Transverse colon (tissue), 4 donors: ENCODE measurements around the gene METTL24. TPM values are rescaled to one million over a fixed set of nuclear protein-coding genes. Genes with fewer than 3 reads are reported as not detected.

Experiments used
- DNase-seq: peaks from one replicate; pipeline ENCODE4 v3.0.0-alpha.2; 2019
- H3K27ac ChIP-seq, 4 donors: fragments of 200-600 bp; sonication (generic); 2 replicates each; pipeline ENCODE4 v1.5.1; 2016 to 2018; ENCODE audit warnings: inconsistent platforms in 4 of 4
- H3K27me3 ChIP-seq: fragments of 200-600 bp; sonication (generic); 2 replicates; pipeline ENCODE4 v1.5.1; 2017; ENCODE audit warnings: inconsistent platforms
- H3K36me3 ChIP-seq, 4 donors: fragments of 200-600 bp; sonication (generic); 2 replicates each; pipeline ENCODE4 v1.5.1; 2017 to 2019; ENCODE audit warnings: inconsistent platforms in 4 of 4
- H3K4me1 ChIP-seq, 4 donors: fragments of 200-600 bp; sonication (generic); 2 replicates each; pipeline ENCODE4 v1.5.1; 2017 to 2020; ENCODE audit warnings: inconsistent platforms in 4 of 4
- H3K4me3 ChIP-seq, 4 donors: fragments of 200-600 bp; sonication (generic); 1 replicate in 1 of 4; 2 replicates in 3 of 4; pipeline versions ENCODE4 v1.5.1 to v1.6.1; 2017 to 2019; ENCODE audit warnings: inconsistent platforms in 4 of 4
- H3K9me3 ChIP-seq, 2 donors: fragments of 200-600 bp; sonication (generic); 2 replicates each; pipeline ENCODE4 v1.5.1; 2017 to 2019; ENCODE audit warnings: inconsistent platforms in 2 of 2
- EP300 ChIP-seq: sonication (generic); formaldehyde crosslinking; IDR thresholded peaks from one replicate; pipeline ENCODE4 v1.6.1; 2017; ENCODE audit warnings: antibody characterized with exemption, low read depth
- POLR2A ChIP-seq: fragments of 450-650 bp; IDR thresholded peaks from one replicate; pipeline ENCODE4 v1.6.1; 2016; ENCODE audit warnings: antibody characterized with exemption, mild to moderate bottlenecking, moderate library complexity
- POLR2AphosphoS5 ChIP-seq, 3 donors: sonication (generic); formaldehyde crosslinking; IDR thresholded peaks; one replicate each; pipeline ENCODE4 v1.6.1; 2016; ENCODE audit warnings: antibody characterized with exemption in 3 of 3
- WGBS, 2 donors: methylation state at CpG; one replicate each; pipeline ENCODE4 v1.1.5; 2018; ENCODE audit warnings: low coverage in 1 of 2; 5-methylcytosine and 5-hydroxymethylcytosine counted together
- in situ Hi-C, 4 donors: fragments of 200-750 bp; cut with MboI; loops; one replicate each; pipeline versions ENCODE4 v1.15.0 to v1.15.1; 2017; ENCODE audit warnings: low sequenced_read_pairs in 3 of 4, low pct_ligation_motif_present in 1 of 4, low pct_unique_long_range_greater_than_20kb in 1 of 4
- intact Hi-C: fragments of 100-400 bp; cut with DNase I; formaldehyde crosslinking; loops from one replicate; pipeline ENCODE4 v1.15.1; 2023; ENCODE audit warnings: low total_unique reads
- total RNA-seq, 4 donors: library from RNA; depleted of rRNA; stranded (reverse); fragments of >200 nt; gene quantifications; one replicate each; pipeline ENCODE4 v1.1.0, GENCODE V29; 2016
- TF ChIP-seq, protein P1 (sequence below), 5 experiments: fragments of 200-600 bp in 3 of 5; fragments of 450-650 bp in 2 of 5; sonication (generic) in 3 of 5; IDR thresholded peaks; 1 replicate in 2 of 5; 2 replicates in 3 of 5; pipeline ENCODE4 v1.5.1; 2016 to 2017; ENCODE audit warnings: antibody characterized with exemption in 5 of 5, inconsistent platforms in 3 of 5, mild to moderate bottlenecking in 2 of 5, moderate library complexity in 1 of 5

METTL24 gene
- total RNA-seq, 4 donors from 2014 or later, result 1.4 to 59.9 (median 14.7) TPM

DNA sequence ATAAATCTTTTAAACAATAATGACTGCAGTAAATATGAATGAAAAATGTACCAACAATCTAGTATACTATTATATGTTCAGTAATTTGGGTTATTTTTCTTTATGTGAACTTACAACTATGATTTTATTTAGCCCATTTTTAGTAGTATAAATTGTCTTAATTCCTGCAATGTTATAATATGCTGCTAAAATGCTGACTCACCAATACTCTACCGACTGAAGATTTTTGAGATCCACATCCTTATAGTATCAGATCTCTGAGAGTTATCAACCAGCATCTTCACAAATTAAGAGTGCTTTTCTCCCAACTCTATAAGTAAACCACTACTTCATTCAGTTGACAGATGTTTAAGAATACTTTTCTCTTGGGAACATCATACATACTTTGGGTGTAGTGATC lies 161.3 kb downstream of the METTL24 start:
- in situ Hi-C loops, result no loop called here
- no peak for DNase-seq
- H3K4me3 ChIP-seq, result no peak overlapping the region
- no peak for TF ChIP-seq POLR2AphosphoS5 (IDR thresholded peaks at IDR 0.05)
- TF ChIP-seq EP300, result no peak
- TF ChIP-seq, protein P1, sequence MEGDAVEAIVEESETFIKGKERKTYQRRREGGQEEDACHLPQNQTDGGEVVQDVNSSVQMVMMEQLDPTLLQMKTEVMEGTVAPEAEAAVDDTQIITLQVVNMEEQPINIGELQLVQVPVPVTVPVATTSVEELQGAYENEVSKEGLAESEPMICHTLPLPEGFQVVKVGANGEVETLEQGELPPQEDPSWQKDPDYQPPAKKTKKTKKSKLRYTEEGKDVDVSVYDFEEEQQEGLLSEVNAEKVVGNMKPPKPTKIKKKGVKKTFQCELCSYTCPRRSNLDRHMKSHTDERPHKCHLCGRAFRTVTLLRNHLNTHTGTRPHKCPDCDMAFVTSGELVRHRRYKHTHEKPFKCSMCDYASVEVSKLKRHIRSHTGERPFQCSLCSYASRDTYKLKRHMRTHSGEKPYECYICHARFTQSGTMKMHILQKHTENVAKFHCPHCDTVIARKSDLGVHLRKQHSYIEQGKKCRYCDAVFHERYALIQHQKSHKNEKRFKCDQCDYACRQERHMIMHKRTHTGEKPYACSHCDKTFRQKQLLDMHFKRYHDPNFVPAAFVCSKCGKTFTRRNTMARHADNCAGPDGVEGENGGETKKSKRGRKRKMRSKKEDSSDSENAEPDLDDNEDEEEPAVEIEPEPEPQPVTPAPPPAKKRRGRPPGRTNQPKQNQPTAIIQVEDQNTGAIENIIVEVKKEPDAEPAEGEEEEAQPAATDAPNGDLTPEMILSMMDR (IDR thresholded peaks at IDR 0.05), result no peak
- no peak for TF ChIP-seq POLR2A
- H3K27me3 ChIP-seq, result no peaks in the 10 kb centered on the region
- WGBS, 2 donors, result 88 to 89% methylated on average over 1 of the region's 1 CpG
- no peak overlapping the region for H3K27ac ChIP-seq
- H3K36me3 ChIP-seq, result peaks cover 0 to 11% (median 5%) of the 10 kb centered on the region in 4 donors
- intact Hi-C loops, result no loop called here
- no peaks in the 10 kb centered on the region for H3K9me3 ChIP-seq
- H3K4me1 ChIP-seq, result peaks cover 0 to 5% (median 0%) of the 10 kb centered on the region in 4 donors

DNA sequence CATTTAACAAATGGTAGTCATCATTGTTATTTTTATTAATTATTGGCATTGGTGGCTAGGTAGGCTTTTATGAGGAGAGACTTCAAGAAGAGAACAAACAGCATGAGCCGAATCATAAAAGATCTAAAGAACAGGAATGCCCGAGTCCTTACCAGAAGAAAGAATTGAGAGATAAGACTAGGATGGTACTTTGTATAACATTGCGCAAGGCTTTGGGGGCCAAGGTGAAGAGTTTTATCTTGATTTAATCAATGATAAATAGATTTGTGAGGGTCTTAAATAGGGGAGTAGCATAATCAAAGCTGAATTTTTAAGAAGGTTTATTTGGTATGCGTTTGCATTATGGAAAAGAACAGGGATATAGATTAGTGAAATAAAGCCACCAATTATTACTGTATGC lies 162.5 kb downstream of the METTL24 start:
- no peaks in the 10 kb centered on the region for H3K4me1 ChIP-seq
- no peaks in the 10 kb centered on the region for H3K27me3 ChIP-seq
- intact Hi-C loops, result no loop called here
- H3K36me3 ChIP-seq, result peaks cover 0 to 11% (median 5%) of the 10 kb centered on the region in 4 donors
- no peak overlapping the region for H3K27ac ChIP-seq
- WGBS, 2 donors, result 87 to 88% methylated on average over 4 of the region's 4 CpGs
- TF ChIP-seq EP300 (no peak), POLR2A (no peak), POLR2AphosphoS5 (IDR thresholded peaks at IDR 0.05) (no peak)
- TF ChIP-seq, protein P1 (IDR thresholded peaks at IDR 0.05), result no peak
- no peaks in the 10 kb centered on the region for H3K9me3 ChIP-seq
- in situ Hi-C loops, result no loop called here
- H3K4me3 ChIP-seq, result no peak overlapping the region
- DNase-seq, result no peak

Other genes starting within 250 kb of the METTL24 start
- 1 to 10 TPM; 1.9 to 7.1 (median 5.9) TPM for gene WASF1, start 178.7 kb downstream of the METTL24 start, total RNA-seq
- 10 to 100 TPM in 3 of 4 donors, 1 to 10 TPM in 1; 5.4 to 19.8 (median 17.0) TPM for gene CDC40, start 177.9 kb downstream of the METTL24 start, total RNA-seq
- gene DDO, start 57.2 kb upstream of the METTL24 start, total RNA-seq, result 10 to 100 TPM in 1 of 4 donors, 1 to 10 TPM in 1, under 1 TPM in 1, not detected in 1; 0.95 to 21.9 (median 1.2) TPM
- gene SLC22A16, start 118.3 kb upstream of the METTL24 start, total RNA-seq, result not detected